ENCODE measurements around the gene DOCK11.

The DOCK11 gene

DNA sequence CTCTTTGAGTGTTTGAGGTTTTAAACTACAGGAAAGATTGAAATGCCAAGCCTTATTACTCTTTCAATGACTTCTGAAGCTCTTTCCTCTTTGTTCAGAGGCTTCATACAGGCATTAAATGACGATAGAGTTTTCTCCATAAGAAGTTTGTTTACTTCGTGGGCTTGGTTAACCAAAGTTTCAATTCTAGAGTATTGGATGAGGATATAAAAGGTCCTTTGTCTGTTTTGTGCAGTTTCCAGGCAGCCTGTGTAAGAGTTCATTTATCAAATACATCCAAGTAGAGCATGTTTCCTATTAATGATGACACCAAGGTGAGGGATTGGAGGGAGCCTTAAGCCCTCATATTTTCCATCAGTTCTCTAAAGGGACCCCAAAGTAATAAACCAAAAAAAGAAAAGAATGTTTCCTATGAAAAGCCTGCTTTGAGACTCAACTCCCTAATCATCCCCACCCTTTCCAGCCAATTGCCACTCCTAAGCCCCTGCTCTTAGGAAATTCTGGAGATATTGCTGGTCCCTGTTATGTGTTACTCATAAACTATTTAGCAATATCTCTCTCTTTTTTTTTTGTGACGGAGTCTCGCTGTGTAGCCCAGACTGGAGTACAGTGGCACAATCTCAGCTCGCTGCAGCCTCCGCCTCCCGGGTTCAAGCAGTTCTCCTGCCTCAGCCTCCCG is 125.6 kb downstream of the DOCK11 start:
- DNase-seq (ENCODE audit: extremely low read depth in 1 of 2, low read depth in 1 of 2), result no peak

DNA sequence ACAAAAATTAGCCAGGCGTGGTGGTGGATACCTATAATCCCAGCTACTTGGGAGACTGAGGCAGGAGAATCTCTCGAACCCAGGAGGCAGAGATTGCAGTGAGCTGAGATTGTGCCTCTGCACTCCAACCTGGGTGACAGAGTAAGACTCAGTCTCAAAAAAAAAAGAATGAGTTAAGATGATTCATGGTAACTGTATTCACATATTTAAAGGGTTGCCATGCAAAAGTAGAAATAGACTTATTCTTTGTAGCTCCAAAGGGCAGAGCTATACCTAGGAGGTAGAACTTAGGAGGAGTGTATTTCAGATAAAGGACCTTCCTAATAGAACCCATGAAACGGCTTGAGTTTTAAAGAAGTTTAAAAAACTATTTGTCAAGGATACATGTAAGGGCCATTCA is 127.4 kb downstream of the DOCK11 start:
- DNase-seq (ENCODE audit: extremely low read depth in 1 of 2, low read depth in 1 of 2), result no peak

DNA sequence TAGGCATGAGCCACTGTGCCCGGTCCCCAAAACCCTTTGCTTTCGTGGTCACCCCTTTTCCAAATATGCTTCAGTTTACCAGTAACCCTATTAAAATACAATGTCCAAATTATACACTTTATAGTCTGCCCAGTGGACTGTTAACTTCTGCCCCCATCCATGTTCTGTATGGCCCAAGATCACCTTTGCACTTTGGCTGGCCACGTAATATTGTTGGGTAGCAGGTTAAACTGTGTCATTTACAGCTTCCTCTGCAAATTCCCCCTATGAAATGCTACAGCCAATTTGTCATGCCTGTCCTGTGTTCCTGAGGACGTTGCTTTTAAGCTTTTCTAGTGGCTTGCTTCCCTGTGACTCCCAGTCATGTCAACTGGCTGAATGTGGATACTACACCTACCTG is 130.7 kb downstream of the DOCK11 start:
- no peak for DNase-seq (ENCODE audit: extremely low read depth in 1 of 2, low read depth in 1 of 2)

DNA sequence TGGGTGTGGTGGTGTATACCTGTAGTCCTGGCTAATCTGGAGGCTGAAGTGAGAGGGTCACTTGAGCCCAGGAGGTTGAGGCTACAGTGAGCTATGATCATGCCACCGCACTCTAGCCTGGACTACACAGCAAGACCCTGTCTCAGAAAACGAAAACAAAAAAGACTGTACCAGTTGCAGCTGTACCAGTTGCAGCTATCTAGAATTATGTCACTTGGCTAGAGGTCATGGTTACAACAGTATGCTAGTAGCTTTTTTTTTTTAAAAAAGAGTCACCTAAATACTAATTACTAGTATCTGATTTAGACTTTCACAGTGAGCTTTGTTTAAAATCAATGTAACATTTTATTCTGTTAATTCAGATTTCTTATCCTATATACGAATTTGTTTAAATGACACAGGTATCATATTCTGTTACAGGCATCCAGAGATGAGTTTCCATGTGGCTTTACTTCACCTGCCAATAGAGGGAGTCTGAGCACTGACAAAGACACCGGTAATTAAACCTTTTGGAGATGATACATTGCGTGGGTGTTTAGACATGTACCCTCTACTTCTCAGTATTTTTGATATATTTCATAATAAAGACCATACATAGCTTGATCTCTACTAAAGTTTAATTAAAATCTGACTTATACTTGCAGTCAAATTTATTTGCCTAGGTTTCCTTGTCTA is 131.6 kb downstream of the DOCK11 start:
- no peak for DNase-seq (ENCODE audit: extremely low read depth in 1 of 2, low read depth in 1 of 2)

DNA sequence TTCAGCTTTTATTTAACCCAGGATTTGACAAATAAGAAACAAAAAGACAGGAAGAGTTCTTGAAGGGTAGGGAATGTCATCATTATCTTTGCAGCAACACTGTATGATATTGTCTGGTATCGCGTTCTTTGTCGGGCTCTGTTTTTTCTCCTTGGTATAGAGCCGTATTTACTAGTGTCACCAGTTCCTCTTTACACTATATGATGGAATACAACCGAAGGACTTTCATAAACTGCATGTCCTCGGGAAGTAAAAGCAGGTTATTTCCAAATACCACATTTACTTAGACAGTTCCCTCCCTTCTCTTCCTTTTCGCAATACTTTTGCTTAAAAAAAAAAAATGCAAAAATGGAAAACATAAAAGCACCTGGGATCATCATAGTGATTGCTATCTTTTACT is 135.2 kb downstream of the DOCK11 start:
- no peak for DNase-seq (ENCODE audit: extremely low read depth in 1 of 2, low read depth in 1 of 2)

DNA sequence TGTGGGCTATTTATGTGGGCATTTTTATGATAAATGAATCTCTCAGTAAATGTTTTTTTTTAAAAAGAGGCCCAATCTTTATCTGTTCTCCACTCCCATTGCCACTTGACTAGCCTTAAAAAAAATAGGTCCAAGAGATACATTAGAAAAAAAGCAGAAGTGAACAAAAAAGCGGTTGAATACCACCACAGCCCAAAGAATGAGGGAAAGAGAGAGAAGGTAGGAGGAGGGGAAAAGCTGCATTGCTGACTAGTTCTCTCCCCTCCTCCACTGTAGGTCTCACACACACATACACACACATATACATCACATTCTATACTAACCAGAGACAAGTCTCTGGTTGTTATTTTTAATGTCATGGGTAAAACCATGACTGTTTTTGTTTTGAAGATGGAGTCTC is 136.0 kb downstream of the DOCK11 start:
- no peak for DNase-seq (ENCODE audit: extremely low read depth in 1 of 2, low read depth in 1 of 2)

GRCh38 chrX:118632862-118633261 is 137.2 kb downstream of the DOCK11 start:
- DNase-seq (ENCODE audit: extremely low read depth in 1 of 2, low read depth in 1 of 2), result no peak

GRCh38 chrX:118633530-118633929 is 137.9 kb downstream of the DOCK11 start:
- DNase-seq (ENCODE audit: extremely low read depth in 1 of 2, low read depth in 1 of 2), result no peak

DNA sequence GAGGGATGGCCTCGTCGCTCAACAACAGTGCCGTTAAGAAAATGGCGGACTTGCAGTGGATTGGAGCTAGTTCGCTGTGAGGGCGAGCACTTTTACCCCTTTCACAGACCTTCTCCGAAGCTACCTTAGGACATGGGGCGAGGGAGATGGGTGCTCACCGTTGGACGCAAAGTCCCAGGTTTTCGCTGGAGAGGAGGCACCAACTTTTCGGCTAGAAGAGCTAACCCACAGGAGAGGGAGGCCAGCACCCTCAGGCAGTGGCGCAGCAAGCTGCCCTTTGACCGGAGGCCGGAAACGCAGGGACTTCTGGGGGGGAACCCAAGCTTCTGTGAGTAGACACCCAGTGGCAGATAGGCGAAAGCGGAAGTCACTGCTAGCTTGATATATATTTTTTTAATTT is 138.7 kb downstream of the DOCK11 start:
- no peak for DNase-seq (ENCODE audit: extremely low read depth in 1 of 2, low read depth in 1 of 2)

GRCh38 chrX:118637997-118638396 is 142.4 kb downstream of the DOCK11 start:
- no peak for DNase-seq (ENCODE audit: extremely low read depth in 1 of 2, low read depth in 1 of 2)

- no peak for DNase-seq (ENCODE audit: extremely low read depth in 1 of 2, low read depth in 1 of 2)
These were observed 148.8 kb downstream of the DOCK11 start for GRCh38 chrX:118644378-118644777.

DNA sequence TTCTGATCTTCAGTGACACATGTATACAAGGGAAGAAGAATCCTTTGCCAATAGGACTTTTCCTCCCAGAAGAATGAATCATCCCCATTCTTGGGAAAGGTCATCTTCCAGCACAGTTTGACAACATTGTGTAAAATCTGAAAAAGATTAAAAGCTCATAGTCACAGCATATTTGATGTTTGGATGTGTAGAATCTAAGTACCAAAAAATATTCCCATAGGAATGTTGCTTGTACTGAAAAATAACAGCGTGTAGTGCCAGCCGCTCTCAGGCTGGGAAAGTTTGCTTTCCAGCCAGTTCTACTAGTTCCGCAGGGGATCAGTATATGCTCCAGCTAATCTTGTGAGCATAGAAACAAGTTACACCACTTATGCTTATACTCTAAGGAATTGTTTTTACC is 157.1 kb downstream of the DOCK11 start:
- DNase-seq (ENCODE audit: extremely low read depth in 1 of 2, low read depth in 1 of 2), result no peak

- no peak for DNase-seq (ENCODE audit: extremely low read depth in 1 of 2, low read depth in 1 of 2)
These were observed 158.7 kb downstream of the DOCK11 start for GRCh38 chrX:118654331-118654730.

- no peak for DNase-seq (ENCODE audit: extremely low read depth in 1 of 2, low read depth in 1 of 2)
These were observed 160.1 kb downstream of the DOCK11 start for GRCh38 chrX:118655561-118656246.

- no peak for DNase-seq (ENCODE audit: extremely low read depth in 1 of 2, low read depth in 1 of 2)
These were observed 161.8 kb downstream of the DOCK11 start for GRCh38 chrX:118657413-118657812.

DNA sequence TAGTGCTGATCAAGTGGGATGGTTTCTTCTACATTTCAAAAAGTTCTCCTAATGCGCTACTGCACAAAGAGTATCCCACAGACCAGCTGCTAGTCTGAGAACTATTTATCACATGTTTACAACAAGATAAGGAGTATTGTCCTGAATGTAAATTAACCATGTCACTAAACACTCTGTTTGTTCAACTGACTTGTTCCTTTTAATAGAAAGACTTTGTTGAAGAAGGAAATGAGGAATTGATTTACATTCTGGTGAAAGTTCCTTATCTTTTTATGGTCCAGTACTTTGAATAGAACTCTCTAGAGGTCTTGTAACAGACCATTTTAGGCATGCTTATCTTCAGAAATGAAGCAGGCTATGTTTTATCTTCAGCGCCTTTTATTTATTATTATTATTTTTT is 164.5 kb downstream of the DOCK11 start:
- DNase-seq (ENCODE audit: extremely low read depth in 1 of 2, low read depth in 1 of 2), result no peak

DNA sequence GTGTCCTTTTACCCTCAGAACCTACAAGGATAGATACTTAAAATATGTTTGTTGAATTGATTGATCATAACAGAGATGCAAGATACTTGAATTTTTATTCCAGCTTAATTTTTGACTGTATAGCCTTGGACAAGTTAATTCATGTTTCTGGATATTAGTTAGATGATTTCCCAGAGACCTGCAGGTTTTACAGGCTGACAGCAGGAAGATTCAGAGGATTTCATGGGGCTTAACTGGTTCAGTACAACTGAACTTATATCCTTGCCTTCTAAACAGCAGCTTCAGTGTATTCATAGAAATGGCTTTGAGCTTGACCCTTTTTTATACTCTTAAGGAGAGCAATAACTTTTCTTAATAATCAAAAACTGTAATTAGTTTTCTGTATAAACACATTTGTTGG is 169.6 kb downstream of the DOCK11 start:
- DNase-seq (ENCODE audit: extremely low read depth in 1 of 2, low read depth in 1 of 2), result no peak

DNA sequence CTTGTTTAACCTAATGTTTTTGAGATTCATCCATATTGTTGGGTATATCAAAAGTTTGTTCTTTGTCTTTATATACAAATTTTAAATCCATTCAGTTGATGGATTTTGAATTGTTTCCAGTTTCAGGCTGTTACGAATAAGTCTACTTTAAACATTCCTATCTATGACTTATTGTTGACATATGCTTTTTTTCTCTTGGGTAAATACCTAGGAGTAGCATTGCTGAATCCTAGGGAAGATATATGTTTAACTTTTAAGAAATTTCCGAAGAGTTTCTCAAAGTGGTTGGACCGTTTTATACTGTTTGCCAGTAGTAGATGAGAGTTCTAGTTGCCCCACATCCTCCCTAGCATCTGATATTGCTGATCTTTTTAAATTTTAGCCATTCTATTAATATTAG is 170.9 kb downstream of the DOCK11 start:
- no peak for DNase-seq (ENCODE audit: extremely low read depth in 1 of 2, low read depth in 1 of 2)

- no peak for DNase-seq (ENCODE audit: extremely low read depth in 1 of 2, low read depth in 1 of 2)
These were observed 173.8 kb downstream of the DOCK11 start for GRCh38 chrX:118669435-118669834.

DNA sequence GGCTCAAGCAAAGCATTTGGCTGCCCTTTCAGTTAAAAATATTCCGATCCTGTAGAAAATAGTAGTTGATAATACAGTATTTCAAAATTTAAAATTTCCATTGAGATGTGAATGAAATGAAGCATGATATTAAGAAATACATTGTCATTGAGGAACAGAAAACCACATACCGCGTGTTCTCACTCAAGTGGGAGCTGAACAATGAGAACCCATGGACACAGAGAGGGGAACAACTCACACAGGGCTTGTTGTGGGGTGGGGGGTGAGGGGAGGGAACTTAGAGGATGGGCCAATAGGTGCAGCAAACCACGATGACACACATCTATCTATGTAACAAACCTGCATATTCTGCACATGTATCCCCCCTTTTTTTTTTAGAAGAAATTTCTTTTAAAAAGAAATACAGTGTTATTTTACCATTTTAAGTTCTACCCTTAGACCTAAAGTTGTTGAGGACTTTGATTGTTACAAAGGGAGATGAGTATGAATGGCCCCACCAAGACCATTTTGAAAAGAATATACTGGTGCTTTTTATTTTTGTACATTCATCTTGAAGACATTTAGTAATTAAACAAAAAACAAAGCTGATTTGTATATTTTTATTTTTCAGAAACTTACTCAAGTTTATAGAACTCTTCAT is 179.8 kb downstream of the DOCK11 start:
- DNase-seq (ENCODE audit: extremely low read depth in 1 of 2, low read depth in 1 of 2), result no peak

DNA sequence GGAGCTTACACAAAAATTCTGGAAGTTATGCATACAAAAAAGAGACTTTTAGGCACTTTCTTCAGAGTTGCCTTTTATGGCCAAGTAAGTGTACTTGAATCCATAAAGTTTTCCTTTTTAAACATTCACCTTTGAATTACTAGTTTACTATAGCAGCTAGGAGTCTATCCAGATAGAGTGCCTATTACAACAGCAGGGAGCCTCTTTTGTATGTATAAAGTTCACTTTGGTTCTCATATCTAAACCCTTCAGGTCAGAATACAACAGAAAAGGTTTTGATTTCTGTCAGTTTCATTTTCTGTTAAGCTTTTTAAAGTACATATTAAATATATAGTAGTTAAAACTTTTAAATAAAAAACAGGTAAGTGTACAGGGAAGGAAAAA is 180.3 kb downstream of the DOCK11 start:
- DNase-seq (ENCODE audit: extremely low read depth in 1 of 2, low read depth in 1 of 2), result no peak

DNA sequence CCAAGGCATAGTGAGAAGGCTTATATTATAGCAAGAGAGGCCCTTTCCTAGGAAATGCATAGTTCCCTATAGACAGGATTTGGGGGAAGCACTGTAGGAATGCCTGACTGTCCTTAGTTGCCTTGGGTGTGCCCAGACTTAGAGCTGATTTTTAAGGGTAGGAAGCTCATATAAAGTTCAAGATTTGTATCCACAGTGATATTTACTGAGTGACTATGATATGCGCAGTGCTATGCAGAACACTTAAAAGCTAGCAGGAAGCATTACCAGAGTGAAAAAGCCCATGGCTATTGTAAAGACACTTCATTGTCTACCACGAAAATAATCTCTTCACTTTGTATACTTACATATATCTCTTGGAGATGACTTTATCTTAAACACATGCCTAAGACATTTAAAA is 181.7 kb downstream of the DOCK11 start:
- no peak for DNase-seq (ENCODE audit: extremely low read depth in 1 of 2, low read depth in 1 of 2)
